ENCODE results near the gene OSTF1.

The OSTF1 gene

GRCh38 chr9:75087824-75088645 is at the start of gene OSTF1, which contains the start of gene NMRK1:
TSS of gene OSTF1 (plus strand) at chr9:75088514. CDS start at chr9:75088693, 179 bp downstream.
TSS of gene NMRK1 (minus strand) at chr9:75088155. CDS start at chr9:75083115, 5,040 bp downstream.
- peak; percentile 94 for DNase-seq

GRCh38 chr9:75039009-75039408 is 49.3 kb upstream of the OSTF1 start:
- DNase-seq: no peak

- no peak for DNase-seq
Measured at GRCh38 chr9:75039801-75040200, 48.5 kb upstream of the OSTF1 start.

GRCh38 chr9:75041041-75041440 is 47.3 kb upstream of the OSTF1 start:
- DNase-seq: no peak

- DNase-seq: no peak
Measured at GRCh38 chr9:75046725-75047345, 41.5 kb upstream of the OSTF1 start.

GRCh38 chr9:75047506-75047905 is 40.8 kb upstream of the OSTF1 start:
- DNase-seq: no peak

- DNase-seq: no peak
Measured at GRCh38 chr9:75051285-75051684, 37.0 kb upstream of the OSTF1 start.

GRCh38 chr9:75053869-75054268 is 34.4 kb upstream of the OSTF1 start:
- DNase-seq: peak; percentile 78

GRCh38 chr9:75054368-75055001 is 33.8 kb upstream of the OSTF1 start:
- no peak for DNase-seq

GRCh38 chr9:75061169-75061568 is 27.1 kb upstream of the OSTF1 start:
- DNase-seq: no peak

- no peak for DNase-seq
Measured at GRCh38 chr9:75063556-75064305, 24.6 kb upstream of the OSTF1 start.

GRCh38 chr9:75064307-75065025 is 23.8 kb upstream of the OSTF1 start:
- no peak for DNase-seq

- no peak for DNase-seq
Measured at GRCh38 chr9:75065510-75065909, 22.8 kb upstream of the OSTF1 start.

GRCh38 chr9:75067894-75068293 is 20.4 kb upstream of the OSTF1 start:
- DNase-seq: no peak

- DNase-seq: no peak
Measured at GRCh38 chr9:75069171-75069570, 19.1 kb upstream of the OSTF1 start.

GRCh38 chr9:75071530-75072122 is 16.7 kb upstream of the OSTF1 start:
- no peak for DNase-seq

GRCh38 chr9:75072895-75073294 is 15.4 kb upstream of the OSTF1 start:
- DNase-seq: no peak

GRCh38 chr9:75081632-75082031 is 6.7 kb upstream of the OSTF1 start:
- DNase-seq: no peak

- DNase-seq: no peak
Measured at GRCh38 chr9:75083188-75083970, 4.9 kb upstream of the OSTF1 start.

GRCh38 chr9:75084081-75084672 is 4.1 kb upstream of the OSTF1 start:
- DNase-seq: no peak

GRCh38 chr9:75085640-75086039 is 2.7 kb upstream of the OSTF1 start:
- peak; percentile 30 for DNase-seq

Measured in RPMI8226 (cell line).